SK-N-MC (cell line): ENCODE measurements around the gene PTPRJ.

ENCODE experiments used
- DNase-seq: peaks from one replicate; pipeline ENCODE4 v3.0.0-alpha.2; 2011; ENCODE audit warnings: low read depth, low spot score
- H3K27ac ChIP-seq: fragments of 200-600 bp; sonication (generic); 2 replicates; pipeline ENCODE4 v1.5.1; 2016; ENCODE audit warnings: mixed run types
- H3K36me3 ChIP-seq: fragments of 200-600 bp; sonication (generic); 2 replicates; pipeline ENCODE4 v1.6.1; 2017; ENCODE audit warnings: antibody characterized with exemption, low read length, mixed read lengths; ENCODE audit not compliant: insufficient read depth
- H3K4me3 ChIP-seq: fragments of 200-600 bp; sonication (generic); 2 replicates; pipeline ENCODE4 v1.5.1; 2016
- H3K9ac ChIP-seq: fragments of 200-600 bp; sonication (generic); 2 replicates; pipeline ENCODE4 v1.8.0; 2017; ENCODE audit warnings: mixed run types, mixed read lengths; ENCODE audit not compliant: insufficient read length
- H3K9me3 ChIP-seq: fragments of 200-600 bp; sonication (generic); 2 replicates; pipeline ENCODE4 v1.6.1; 2017; ENCODE audit warnings: low read depth, mild to moderate bottlenecking, antibody characterized with exemption, low read length, moderate library complexity, mixed read lengths
- EZH2 ChIP-seq: fragments of 200-600 bp; sonication (generic); IDR thresholded peaks from one replicate; pipeline ENCODE4 v1.6.1; 2017; ENCODE audit warnings: antibody characterized with exemption
- FOXP2 ChIP-seq: optimal IDR thresholded peaks from 2 replicates; pipeline ENCODE3; 2011; ENCODE audit warnings: mild to moderate bottlenecking, moderate library complexity; ENCODE audit not compliant: insufficient read depth; ENCODE audit errors: extremely low read length, control extremely low read depth
- POLR2AphosphoS5 ChIP-seq: IDR thresholded peaks from 2 replicates; pipeline ENCODE4 v1.6.1; 2012; ENCODE audit warnings: mild to moderate bottlenecking, low read depth, low read length, borderline replicate concordance

Gene PTPRJ

DNA sequence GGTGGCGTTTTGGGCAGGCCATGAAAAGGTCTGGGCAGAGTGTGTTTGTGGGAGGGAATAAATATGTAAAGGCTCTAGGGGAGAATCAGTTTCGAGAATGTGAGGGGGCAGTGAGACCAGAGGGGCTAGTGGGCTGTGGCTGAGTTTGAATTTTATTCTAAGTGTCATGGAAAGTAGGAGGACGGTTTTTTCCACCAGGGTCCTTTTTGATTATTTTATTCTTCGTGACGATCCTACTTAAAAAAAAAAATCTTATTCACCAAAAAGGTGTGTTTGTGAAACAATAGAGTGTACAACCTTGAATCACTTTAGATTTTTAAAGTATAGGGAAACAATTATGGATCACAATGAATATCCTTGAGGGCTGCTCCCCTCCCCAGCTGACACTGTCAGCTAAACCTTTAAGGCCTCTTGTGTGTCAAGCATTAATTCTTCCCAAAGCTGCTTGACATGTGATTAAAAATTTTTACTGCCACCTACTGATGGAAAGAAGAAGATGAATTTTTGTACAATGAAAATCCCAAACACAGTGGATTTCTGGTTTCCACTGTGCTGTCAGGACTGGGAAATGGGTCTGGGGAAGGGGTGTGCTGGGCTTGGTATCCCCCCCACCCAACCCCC lies 128.8 kb downstream of the PTPRJ start:
- Histone ChIP-seq H3K9ac (no peak overlapping the region), H3K9me3 (no peaks in the 10 kb centered on the region), H3K4me3 (peak overlapping the region; percentile 80), H3K27ac (no peak overlapping the region), H3K36me3 (no peaks in the 10 kb centered on the region)
- no peak for DNase-seq
- TF ChIP-seq POLR2AphosphoS5 (no peak), FOXP2 (no peak), EZH2 (no peak)

DNA sequence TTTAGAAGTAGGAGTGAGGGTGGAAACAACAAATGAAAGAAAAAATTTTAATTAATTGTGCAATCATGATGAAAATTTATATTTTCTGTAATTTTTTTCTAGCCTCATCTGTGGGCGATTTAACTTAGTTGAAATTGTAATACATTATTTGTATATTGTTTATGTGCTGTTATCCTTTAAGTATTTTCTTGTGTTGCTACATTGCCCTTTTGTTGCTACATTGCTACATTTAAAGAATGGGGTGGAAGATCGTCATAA lies 130.1 kb downstream of the PTPRJ start:
- Histone ChIP-seq H3K36me3 (no peaks in the 10 kb centered on the region), H3K9ac (peak overlapping the region; percentile 52), H3K4me3 (no peak overlapping the region), H3K9me3 (peaks cover 11% of the 10 kb centered on the region; the same call in 1 of the 2 replicates), H3K27ac (no peak overlapping the region)
- DNase-seq: no peak
- TF ChIP-seq FOXP2: no peak
- TF ChIP-seq POLR2AphosphoS5: no peak
- no peak for TF ChIP-seq EZH2

DNA sequence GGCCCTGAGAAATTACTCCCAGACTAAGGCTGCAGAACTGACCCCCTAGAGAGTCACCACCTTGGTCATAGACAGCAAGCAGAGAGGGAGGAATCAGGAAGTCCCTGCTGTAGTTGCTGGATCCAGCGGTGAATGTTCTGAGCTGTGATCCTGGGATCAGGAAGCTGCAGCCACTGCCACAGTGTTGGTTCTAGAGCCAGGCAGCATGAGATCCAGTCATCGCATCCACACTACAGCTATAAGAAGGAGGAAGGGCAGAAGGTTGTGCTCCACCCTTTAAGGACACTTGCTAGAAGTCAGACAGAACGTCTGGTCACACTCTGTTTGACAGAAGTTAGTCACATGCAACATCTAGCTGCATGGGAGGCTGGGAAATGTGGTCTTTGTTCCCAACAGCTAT lies 131.5 kb downstream of the PTPRJ start:
- H3K27ac ChIP-seq: no peak overlapping the region
- H3K9ac ChIP-seq: no peak overlapping the region
- H3K36me3 ChIP-seq: no peaks in the 10 kb centered on the region
- TF ChIP-seq EZH2 (no peak), FOXP2 (no peak), POLR2AphosphoS5 (no peak)
- no peak overlapping the region for H3K4me3 ChIP-seq
- no peak for DNase-seq
- H3K9me3 ChIP-seq: peaks cover 11% of the 10 kb centered on the region; the same call in 1 of the 2 replicates

DNA sequence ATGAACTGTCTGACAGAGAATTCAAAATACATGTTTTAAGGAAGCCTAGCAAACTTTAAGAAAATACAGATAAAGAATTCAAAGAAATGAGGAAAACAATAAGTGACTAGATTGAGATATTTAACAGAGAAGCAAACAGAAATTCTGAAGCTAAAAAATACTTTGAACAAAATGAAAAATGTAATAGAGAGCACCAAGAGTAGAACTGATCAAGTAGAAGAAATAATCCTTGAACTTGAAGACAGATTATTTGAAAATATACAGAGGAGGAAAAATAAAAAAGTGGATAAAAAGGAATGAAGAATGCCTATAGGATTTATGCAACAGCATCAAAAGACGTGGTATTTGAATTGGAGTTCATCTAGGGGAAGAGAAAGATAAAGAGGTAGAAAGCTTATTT lies 134.4 kb downstream of the PTPRJ start:
- TF ChIP-seq EZH2: no peak
- H3K27ac ChIP-seq: no peak overlapping the region
- H3K9ac ChIP-seq: no peak overlapping the region
- no peaks in the 10 kb centered on the region for H3K36me3 ChIP-seq
- no peak overlapping the region for H3K4me3 ChIP-seq
- H3K9me3 ChIP-seq: peaks cover 11% of the 10 kb centered on the region; the same call in 1 of the 2 replicates
- DNase-seq: no peak

DNA sequence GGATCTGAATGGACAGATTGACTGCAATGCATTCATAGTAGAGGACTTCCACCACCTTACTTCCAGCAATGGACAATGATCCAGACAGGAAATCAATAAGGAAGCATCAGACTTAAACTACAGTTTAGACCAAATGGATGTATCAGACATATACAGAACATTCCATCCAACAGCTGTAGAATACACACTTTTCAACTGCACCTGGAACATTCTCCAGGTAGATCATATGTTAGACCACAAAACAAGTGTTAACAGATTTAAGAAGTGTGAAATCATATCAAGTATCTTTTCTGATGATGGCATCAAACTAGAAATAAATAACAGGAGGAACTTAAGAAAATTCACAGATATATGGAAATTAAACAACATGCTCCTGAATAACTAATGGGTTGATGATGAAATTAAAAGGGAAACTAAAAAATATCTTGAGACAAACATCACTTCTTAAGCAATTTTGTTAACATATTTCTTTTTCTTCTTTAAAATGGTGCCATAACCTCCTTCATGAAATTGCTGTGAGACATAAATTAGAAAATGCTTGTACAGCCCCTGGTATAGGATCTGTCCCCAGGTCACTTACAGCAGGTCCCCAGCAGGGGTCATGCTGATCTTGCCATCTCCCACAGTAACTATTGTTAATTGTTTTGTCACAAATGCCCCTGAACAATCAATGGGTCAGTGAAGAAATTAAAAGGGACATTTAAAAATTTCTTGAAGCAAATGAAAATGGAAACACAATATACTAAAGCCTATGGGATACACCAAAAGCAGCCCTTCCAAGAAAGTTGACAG lies 136.3 kb downstream of the PTPRJ start:
- TF ChIP-seq POLR2AphosphoS5 (no peak), FOXP2 (no peak), EZH2 (no peak)
- no peaks in the 10 kb centered on the region for H3K36me3 ChIP-seq
- H3K4me3 ChIP-seq: no peak overlapping the region
- no peak overlapping the region for H3K27ac ChIP-seq
- no peak overlapping the region for H3K9ac ChIP-seq
- H3K9me3 ChIP-seq: peaks cover 11% of the 10 kb centered on the region; the same call in 1 of the 2 replicates
- DNase-seq: no peak

DNA sequence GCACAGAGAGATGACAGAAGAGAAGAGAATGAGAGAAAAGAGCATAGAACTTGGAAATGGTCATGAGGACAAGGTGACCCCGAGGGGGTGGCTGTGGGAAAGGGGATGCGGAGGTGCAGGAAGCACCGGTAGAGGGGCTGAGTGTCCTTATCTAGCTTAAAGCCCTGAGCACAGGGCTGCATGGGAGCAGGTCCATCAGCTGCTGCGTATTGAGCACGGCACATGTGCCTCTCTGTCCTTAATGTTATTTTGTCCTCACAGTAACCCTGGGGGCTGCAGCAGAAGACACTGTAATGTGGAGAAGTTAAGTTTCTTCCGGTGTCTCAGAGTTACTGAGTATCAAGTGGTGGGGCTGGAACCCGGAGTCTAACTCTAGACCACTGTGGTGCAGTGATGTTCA lies 141.9 kb downstream of the PTPRJ start:
- no peaks in the 10 kb centered on the region for H3K9me3 ChIP-seq
- no peak for TF ChIP-seq EZH2
- TF ChIP-seq POLR2AphosphoS5: no peak
- no peak for TF ChIP-seq FOXP2
- DNase-seq: no peak
- H3K36me3 ChIP-seq: no peaks in the 10 kb centered on the region
- no peak overlapping the region for H3K27ac ChIP-seq
- H3K4me3 ChIP-seq: no peak overlapping the region
- H3K9ac ChIP-seq: no peak overlapping the region

DNA sequence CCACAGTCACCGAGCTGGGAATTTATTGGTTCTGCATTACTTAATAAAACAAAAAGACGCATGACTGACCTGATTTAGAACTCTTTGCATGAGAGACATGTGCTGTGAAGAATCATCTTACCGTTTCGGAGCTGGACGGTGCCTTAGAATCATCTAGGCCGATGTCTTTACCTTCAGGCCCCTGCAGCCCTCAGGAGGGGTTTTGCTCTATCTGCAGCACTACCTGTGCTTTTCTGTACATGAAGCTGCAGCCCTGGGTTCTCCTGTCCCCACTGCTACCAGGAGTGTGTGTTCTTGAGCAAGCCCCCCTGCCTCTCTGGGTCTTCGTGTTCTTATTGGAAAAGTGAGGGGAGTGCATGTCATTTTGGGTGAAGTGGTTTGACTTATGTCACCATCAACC lies 142.3 kb downstream of the PTPRJ start:
- no peak for TF ChIP-seq EZH2
- no peak for TF ChIP-seq POLR2AphosphoS5
- no peak for TF ChIP-seq FOXP2
- Histone ChIP-seq H3K36me3 (no peaks in the 10 kb centered on the region), H3K27ac (no peak overlapping the region), H3K4me3 (no peak overlapping the region), H3K9me3 (no peaks in the 10 kb centered on the region), H3K9ac (no peak overlapping the region)
- DNase-seq: no peak

DNA sequence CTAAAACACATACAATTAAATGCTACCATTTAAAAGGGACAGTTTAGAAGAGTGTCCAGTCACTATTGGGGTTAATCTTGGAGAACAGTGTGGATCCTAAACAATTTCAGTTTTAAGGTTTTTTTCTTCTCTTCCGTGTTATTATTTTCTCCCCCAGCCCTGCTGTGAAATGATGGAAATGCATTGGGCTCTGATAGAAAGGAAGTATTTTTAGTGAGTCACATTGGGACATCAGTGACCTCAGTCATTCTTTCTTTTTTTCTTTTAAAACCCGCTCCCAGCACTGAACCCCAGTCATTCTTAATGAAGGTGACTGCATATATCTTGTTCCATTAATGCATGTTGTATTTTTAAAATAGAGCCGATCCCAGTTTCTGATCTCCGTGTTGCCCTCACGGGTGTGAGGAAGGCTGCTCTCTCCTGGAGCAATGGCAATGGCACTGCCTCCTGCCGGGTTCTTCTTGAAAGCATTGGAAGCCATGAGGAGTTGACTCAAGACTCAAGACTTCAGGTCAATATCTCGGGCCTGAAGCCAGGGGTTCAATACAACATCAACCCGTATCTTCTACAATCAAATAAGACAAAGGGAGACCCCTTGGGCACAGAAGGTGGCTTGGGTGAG lies 143.0 kb downstream of the PTPRJ start:
- no peak overlapping the region for H3K27ac ChIP-seq
- no peak for DNase-seq
- no peak overlapping the region for H3K4me3 ChIP-seq
- H3K9ac ChIP-seq: no peak overlapping the region
- H3K9me3 ChIP-seq: no peaks in the 10 kb centered on the region
- H3K36me3 ChIP-seq: no peaks in the 10 kb centered on the region
- TF ChIP-seq FOXP2 (no peak), POLR2AphosphoS5 (no peak), EZH2 (no peak)
